WTC11 (cell line): Measurements from ENCODE around the gene TOMM40L. TPM values are rescaled to one million over a fixed set of nuclear protein-coding genes. Genes with fewer than 3 reads are reported as not detected.

Source experiments
- ARID4B ChIP-seq: sonication (generic); formaldehyde crosslinking; IDR thresholded peaks from 2 replicates; pipeline ENCODE4 v1.8.0; 2023; ENCODE audit warnings: missing genetic modification reagents, mild to moderate bottlenecking, borderline replicate concordance
- ATF1 ChIP-seq: sonication (generic); formaldehyde crosslinking; IDR thresholded peaks from 2 replicates; pipeline ENCODE4 v1.8.1; 2023; ENCODE audit warnings: mild to moderate bottlenecking, moderate library complexity, missing genetic modification reagents
- ELF4 ChIP-seq: sonication (generic); formaldehyde crosslinking; IDR thresholded peaks from 2 replicates; pipeline ENCODE4 v1.8.1; 2022; ENCODE audit warnings: low read depth, mild to moderate bottlenecking, moderate library complexity, missing genetic modification reagents
- ETV6 ChIP-seq: sonication (generic); formaldehyde crosslinking; IDR thresholded peaks from 2 replicates; pipeline ENCODE4 v1.8.1; 2022; ENCODE audit warnings: mild to moderate bottlenecking, missing genetic modification reagents
- FOXJ3 ChIP-seq: sonication (generic); formaldehyde crosslinking; IDR thresholded peaks from 2 replicates; pipeline ENCODE4 v1.9.0; 2021; ENCODE audit warnings: missing genetic modification reagents, mild to moderate bottlenecking, borderline replicate concordance
- FOXK1 ChIP-seq: sonication (generic); formaldehyde crosslinking; IDR thresholded peaks from 2 replicates; pipeline ENCODE4 v1.8.0; 2022; ENCODE audit warnings: mild to moderate bottlenecking, moderate library complexity, missing genetic modification reagents
- GABPB1 ChIP-seq: sonication (generic); formaldehyde crosslinking; IDR thresholded peaks from 2 replicates; pipeline ENCODE4 v1.8.1; 2023; ENCODE audit warnings: mild to moderate bottlenecking, missing genetic modification reagents
- GTF2I ChIP-seq: fragments of 250-450 bp; sonication (Bioruptor Pico); conservative IDR thresholded peaks from 2 replicates; pipeline ENCODE4 v1.4.0; 2021; ENCODE audit warnings: mild to moderate bottlenecking
- NFE2L1 ChIP-seq: sonication (generic); formaldehyde crosslinking; IDR thresholded peaks from 2 replicates; pipeline ENCODE4 v1.8.1; 2023; ENCODE audit warnings: missing genetic modification reagents
- NR1H2 ChIP-seq: sonication (generic); formaldehyde crosslinking; IDR thresholded peaks from 2 replicates; pipeline ENCODE4 v1.9.0; 2021; ENCODE audit warnings: mild to moderate bottlenecking, moderate library complexity, missing genetic modification reagents
- RORB ChIP-seq: fragments of 250-450 bp; sonication (Bioruptor Pico); IDR thresholded peaks from 2 replicates; pipeline ENCODE4 v1.9.0; 2021; ENCODE audit warnings: mild to moderate bottlenecking
- SOX15 ChIP-seq: fragments of 250-450 bp; sonication (Bioruptor Pico); IDR thresholded peaks from 2 replicates; pipeline ENCODE4 v1.9.0; 2021; ENCODE audit warnings: mild to moderate bottlenecking
- SP1 ChIP-seq: sonication (generic); formaldehyde crosslinking; conservative IDR thresholded peaks from 2 replicates; pipeline ENCODE4 v1.8.1; 2022; ENCODE audit warnings: missing genetic modification reagents
- TCF7 ChIP-seq: sonication (generic); formaldehyde crosslinking; IDR thresholded peaks from 2 replicates; pipeline ENCODE4 v1.8.0; 2022; ENCODE audit warnings: mild to moderate bottlenecking, low read depth, missing genetic modification reagents, moderate library complexity
- ZNF121 ChIP-seq: sonication (generic); formaldehyde crosslinking; IDR thresholded peaks from 2 replicates; pipeline ENCODE4 v1.8.0; 2023; ENCODE audit warnings: missing genetic modification reagents
- ZNF232 ChIP-seq: sonication (generic); formaldehyde crosslinking; IDR thresholded peaks from 2 replicates; pipeline ENCODE4 v1.8.0; 2022; ENCODE audit warnings: mild to moderate bottlenecking, missing genetic modification reagents
- ZNF263 ChIP-seq: sonication (generic); formaldehyde crosslinking; IDR thresholded peaks from 2 replicates; pipeline ENCODE4 v1.8.1; 2022; ENCODE audit warnings: low read depth, mild to moderate bottlenecking, moderate library complexity, missing genetic modification reagents
- ZNF532 ChIP-seq: fragments of 250-450 bp; sonication (Bioruptor Pico); IDR thresholded peaks from 2 replicates; pipeline ENCODE4 v1.9.0; 2021; ENCODE audit warnings: mild to moderate bottlenecking, borderline replicate concordance
- ZNF671 ChIP-seq: fragments of 250-450 bp; sonication (Bioruptor Pico); IDR thresholded peaks from 2 replicates; pipeline ENCODE4 v1.8.0; 2021; ENCODE audit warnings: mild to moderate bottlenecking
- ZSCAN18 ChIP-seq: fragments of 250-450 bp; sonication (Bioruptor Pico); IDR thresholded peaks from 2 replicates; pipeline ENCODE4 v2.1.2; 2022; ENCODE audit warnings: mild to moderate bottlenecking, moderate library complexity
- total RNA-seq: library from RNA; stranded (reverse); gene quantifications from 3 replicates; pipeline ENCODE4 v1.2.3, GENCODE V29; 2021
- TF ChIP-seq, protein P1 (sequence below): sonication (generic); formaldehyde crosslinking; IDR thresholded peaks from 2 replicates; pipeline ENCODE4 v1.8.0; 2022; ENCODE audit warnings: mild to moderate bottlenecking, missing genetic modification reagents
- TF ChIP-seq, protein P2 (sequence below): sonication (generic); formaldehyde crosslinking; IDR thresholded peaks from 2 replicates; pipeline ENCODE4 v1.8.1; 2023; ENCODE audit warnings: mild to moderate bottlenecking, moderate library complexity, missing genetic modification reagents
- TF ChIP-seq, protein P3 (sequence below): sonication (generic); formaldehyde crosslinking; IDR thresholded peaks from 2 replicates; pipeline ENCODE4 v1.8.0; 2022; ENCODE audit warnings: missing genetic modification reagents

The TOMM40L gene
- total RNA-seq, 1 experiment from 2014 or later = 16.9 TPM

GRCh38 chr1:161201836-161202712 lies 23.8 kb upstream of the TOMM40L start, which contains the start of gene NDUFS2 (continued):
- TF ChIP-seq ZNF532 = no peak
- no peak for TF ChIP-seq ELF4 (CRISPR knock-in tag)
- TF ChIP-seq ZNF263 = no peak
- TF ChIP-seq ZNF232 (CRISPR knock-in tag) = peak; percentile 4; the same call in 1 of the 2 replicates
- TF ChIP-seq TCF7 (CRISPR knock-in tag) = no peak
- 0 out of 2 replicates have a peak, but pooled peaks have one; percentile 32 for TF ChIP-seq ARID4B (CRISPR knock-in tag)
- peak; percentile 96 for TF ChIP-seq FOXK1
- 0 out of 2 replicates have a peak, but pooled peaks have one; percentile 47 for TF ChIP-seq ETV6 (CRISPR knock-in tag)
- no peak for TF ChIP-seq NFE2L1 (CRISPR knock-in tag)
- TF ChIP-seq SOX15 (CRISPR knock-in tag) = no peak
- TF ChIP-seq RORB (CRISPR knock-in tag) = no peak
- no peak for TF ChIP-seq ATF1 (CRISPR knock-in tag)
- TF ChIP-seq ZSCAN18 = no peak
- TF ChIP-seq ZNF121 (CRISPR knock-in tag) = no peak
- TF ChIP-seq, protein P1, sequence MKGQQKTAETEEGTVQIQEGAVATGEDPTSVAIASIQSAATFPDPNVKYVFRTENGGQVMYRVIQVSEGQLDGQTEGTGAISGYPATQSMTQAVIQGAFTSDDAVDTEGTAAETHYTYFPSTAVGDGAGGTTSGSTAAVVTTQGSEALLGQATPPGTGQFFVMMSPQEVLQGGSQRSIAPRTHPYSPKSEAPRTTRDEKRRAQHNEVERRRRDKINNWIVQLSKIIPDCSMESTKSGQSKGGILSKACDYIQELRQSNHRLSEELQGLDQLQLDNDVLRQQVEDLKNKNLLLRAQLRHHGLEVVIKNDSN (CRISPR knock-in tag) = peak; percentile 44; the same call in 1 of the 2 replicates
- TF ChIP-seq, protein P2, sequence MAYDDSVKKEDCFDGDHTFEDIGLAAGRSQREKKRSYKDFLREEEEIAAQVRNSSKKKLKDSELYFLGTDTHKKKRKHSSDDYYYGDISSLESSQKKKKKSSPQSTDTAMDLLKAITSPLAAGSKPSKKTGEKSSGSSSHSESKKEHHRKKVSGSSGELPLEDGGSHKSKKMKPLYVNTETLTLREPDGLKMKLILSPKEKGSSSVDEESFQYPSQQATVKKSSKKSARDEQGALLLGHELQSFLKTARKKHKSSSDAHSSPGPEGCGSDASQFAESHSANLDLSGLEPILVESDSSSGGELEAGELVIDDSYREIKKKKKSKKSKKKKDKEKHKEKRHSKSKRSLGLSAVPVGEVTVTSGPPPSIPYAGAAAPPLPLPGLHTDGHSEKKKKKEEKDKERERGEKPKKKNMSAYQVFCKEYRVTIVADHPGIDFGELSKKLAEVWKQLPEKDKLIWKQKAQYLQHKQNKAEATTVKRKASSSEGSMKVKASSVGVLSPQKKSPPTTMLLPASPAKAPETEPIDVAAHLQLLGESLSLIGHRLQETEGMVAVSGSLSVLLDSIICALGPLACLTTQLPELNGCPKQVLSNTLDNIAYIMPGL = peak; percentile 89
- TF ChIP-seq SP1 (CRISPR knock-in tag) = peak; percentile 68
- no peak for TF ChIP-seq FOXJ3 (CRISPR knock-in tag)
- no peak for TF ChIP-seq NR1H2
- peak; percentile 83 for TF ChIP-seq GABPB1 (CRISPR knock-in tag)
- no peak for TF ChIP-seq GTF2I (CRISPR knock-in tag)
- TF ChIP-seq ZNF671 (CRISPR knock-in tag) = no peak
- TF ChIP-seq, protein P3, sequence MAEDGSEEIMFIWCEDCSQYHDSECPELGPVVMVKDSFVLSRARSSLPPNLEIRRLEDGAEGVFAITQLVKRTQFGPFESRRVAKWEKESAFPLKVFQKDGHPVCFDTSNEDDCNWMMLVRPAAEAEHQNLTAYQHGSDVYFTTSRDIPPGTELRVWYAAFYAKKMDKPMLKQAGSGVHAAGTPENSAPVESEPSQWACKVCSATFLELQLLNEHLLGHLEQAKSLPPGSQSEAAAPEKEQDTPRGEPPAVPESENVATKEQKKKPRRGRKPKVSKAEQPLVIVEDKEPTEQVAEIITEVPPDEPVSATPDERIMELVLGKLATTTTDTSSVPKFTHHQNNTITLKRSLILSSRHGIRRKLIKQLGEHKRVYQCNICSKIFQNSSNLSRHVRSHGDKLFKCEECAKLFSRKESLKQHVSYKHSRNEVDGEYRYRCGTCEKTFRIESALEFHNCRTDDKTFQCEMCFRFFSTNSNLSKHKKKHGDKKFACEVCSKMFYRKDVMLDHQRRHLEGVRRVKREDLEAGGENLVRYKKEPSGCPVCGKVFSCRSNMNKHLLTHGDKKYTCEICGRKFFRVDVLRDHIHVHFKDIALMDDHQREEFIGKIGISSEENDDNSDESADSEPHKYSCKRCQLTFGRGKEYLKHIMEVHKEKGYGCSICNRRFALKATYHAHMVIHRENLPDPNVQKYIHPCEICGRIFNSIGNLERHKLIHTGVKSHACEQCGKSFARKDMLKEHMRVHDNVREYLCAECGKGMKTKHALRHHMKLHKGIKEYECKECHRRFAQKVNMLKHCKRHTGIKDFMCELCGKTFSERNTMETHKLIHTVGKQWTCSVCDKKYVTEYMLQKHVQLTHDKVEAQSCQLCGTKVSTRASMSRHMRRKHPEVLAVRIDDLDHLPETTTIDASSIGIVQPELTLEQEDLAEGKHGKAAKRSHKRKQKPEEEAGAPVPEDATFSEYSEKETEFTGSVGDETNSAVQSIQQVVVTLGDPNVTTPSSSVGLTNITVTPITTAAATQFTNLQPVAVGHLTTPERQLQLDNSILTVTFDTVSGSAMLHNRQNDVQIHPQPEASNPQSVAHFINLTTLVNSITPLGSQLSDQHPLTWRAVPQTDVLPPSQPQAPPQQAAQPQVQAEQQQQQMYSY (CRISPR knock-in tag) = no peak
